ENCODE results near the gene BUD13. TPM values are rescaled to one million over a fixed set of nuclear protein-coding genes. Genes with fewer than 3 reads are reported as not detected.

BUD13 gene
- total and polyA plus RNA-seq, 2 of the 4 experiments (the other 2 are of a cell fraction) = 11.2 to 14.0 TPM

DNA sequence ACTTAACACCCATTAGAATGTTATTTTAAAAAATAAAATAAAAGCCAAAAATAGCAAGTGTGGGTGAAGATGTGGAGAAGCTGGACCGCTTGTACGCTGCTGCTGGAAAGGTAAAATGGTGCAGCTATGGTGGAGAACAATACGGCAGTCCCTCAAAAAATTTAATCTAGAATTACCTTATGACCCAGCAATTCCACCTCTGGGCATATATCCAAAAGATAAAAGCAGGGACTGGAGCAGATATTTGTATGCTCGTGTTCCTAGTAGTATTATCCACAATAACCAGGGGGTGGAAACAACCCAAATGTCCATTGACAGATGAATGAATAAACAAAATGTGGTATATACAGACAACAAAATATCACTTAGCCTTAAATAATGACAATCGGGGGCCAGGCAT lies 25.0 kb upstream of the BUD13 start:
- in situ Hi-C loops (cut with MboI; ENCODE audit: low sequenced_read_pairs) = no loop called here

More for the DNA sequence above, 25.0 kb upstream of the BUD13 start:
- CTCF ChIA-PET = interaction anchor here (0.7 kb wide), 1 partner anchor 33 kb away, joined by 6 read pairs; no protein-coding TSS in a partner anchor
- no peaks in the 10 kb centered on the region; the same call in 1 of the 2 replicates for H3K4me1 ChIP-seq (ENCODE audit: control insufficient read depth, insufficient read depth, low read length)
- H3K27ac ChIP-seq (ENCODE audit: insufficient read depth, low read length) = no peak overlapping the region
- H2AK9ac ChIP-seq (replicated peaks; ENCODE audit: low read depth, low read length, poor library complexity) = no peak overlapping the region
- H2AK5ac ChIP-seq (ENCODE audit: low read depth, low read length) = no peak overlapping the region
- H3K9ac ChIP-seq (ENCODE audit: low read depth, low read length) = no peak overlapping the region
- BruUV-seq (replicated peaks) = no TSS peak
- H3K18ac ChIP-seq (ENCODE audit: low read depth, low read length) = no peak overlapping the region
- POLR2A ChIA-PET (ENCODE audit: unreplicated experiment) = no interaction called here
- no peak overlapping the region for H3K4me3 ChIP-seq (ENCODE audit: insufficient read depth, low read depth, low read length)
- no peak overlapping the region for H3K4ac ChIP-seq (ENCODE audit: low read depth, low read length)
- no peaks in the 10 kb centered on the region for H4K20me1 ChIP-seq (ENCODE audit: insufficient read depth, low read length)
- no peak overlapping the region for H3K23ac ChIP-seq (ENCODE audit: low read depth, low read length)
- dilution Hi-C loops (cut with HindIII; ENCODE audit: low sequenced_read_pairs, unreplicated experiment) (no loop called here), intact Hi-C loops (cut with micrococcal nuclease) (no loop called here)
- no peak for TF ChIP-seq BHLHE40 (IDR thresholded peaks at IDR 0.05; ENCODE audit: low read depth, low read length)
- no peak for TF ChIP-seq MAZ (IDR thresholded peaks at IDR 0.05; ENCODE audit: borderline replicate concordance, low read depth, low read length)
- TF ChIP-seq, protein P1, sequence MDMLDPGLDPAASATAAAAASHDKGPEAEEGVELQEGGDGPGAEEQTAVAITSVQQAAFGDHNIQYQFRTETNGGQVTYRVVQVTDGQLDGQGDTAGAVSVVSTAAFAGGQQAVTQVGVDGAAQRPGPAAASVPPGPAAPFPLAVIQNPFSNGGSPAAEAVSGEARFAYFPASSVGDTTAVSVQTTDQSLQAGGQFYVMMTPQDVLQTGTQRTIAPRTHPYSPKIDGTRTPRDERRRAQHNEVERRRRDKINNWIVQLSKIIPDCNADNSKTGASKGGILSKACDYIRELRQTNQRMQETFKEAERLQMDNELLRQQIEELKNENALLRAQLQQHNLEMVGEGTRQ (IDR thresholded peaks at IDR 0.05; ENCODE audit: low read depth, low read length) = no peak
- no peak for TF ChIP-seq POLR2A (IDR thresholded peaks at IDR 0.05; ENCODE audit: low read depth, low read length)
- no peak for TF ChIP-seq RCOR1 (IDR thresholded peaks at IDR 0.05; ENCODE audit: insufficient replicate concordance, low read length)
- TF ChIP-seq, protein P2, sequence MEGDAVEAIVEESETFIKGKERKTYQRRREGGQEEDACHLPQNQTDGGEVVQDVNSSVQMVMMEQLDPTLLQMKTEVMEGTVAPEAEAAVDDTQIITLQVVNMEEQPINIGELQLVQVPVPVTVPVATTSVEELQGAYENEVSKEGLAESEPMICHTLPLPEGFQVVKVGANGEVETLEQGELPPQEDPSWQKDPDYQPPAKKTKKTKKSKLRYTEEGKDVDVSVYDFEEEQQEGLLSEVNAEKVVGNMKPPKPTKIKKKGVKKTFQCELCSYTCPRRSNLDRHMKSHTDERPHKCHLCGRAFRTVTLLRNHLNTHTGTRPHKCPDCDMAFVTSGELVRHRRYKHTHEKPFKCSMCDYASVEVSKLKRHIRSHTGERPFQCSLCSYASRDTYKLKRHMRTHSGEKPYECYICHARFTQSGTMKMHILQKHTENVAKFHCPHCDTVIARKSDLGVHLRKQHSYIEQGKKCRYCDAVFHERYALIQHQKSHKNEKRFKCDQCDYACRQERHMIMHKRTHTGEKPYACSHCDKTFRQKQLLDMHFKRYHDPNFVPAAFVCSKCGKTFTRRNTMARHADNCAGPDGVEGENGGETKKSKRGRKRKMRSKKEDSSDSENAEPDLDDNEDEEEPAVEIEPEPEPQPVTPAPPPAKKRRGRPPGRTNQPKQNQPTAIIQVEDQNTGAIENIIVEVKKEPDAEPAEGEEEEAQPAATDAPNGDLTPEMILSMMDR (conservative IDR thresholded peaks at IDR 0.05; ENCODE audit: low read depth, low read length) = no peak
- TF ChIP-seq, protein P3, sequence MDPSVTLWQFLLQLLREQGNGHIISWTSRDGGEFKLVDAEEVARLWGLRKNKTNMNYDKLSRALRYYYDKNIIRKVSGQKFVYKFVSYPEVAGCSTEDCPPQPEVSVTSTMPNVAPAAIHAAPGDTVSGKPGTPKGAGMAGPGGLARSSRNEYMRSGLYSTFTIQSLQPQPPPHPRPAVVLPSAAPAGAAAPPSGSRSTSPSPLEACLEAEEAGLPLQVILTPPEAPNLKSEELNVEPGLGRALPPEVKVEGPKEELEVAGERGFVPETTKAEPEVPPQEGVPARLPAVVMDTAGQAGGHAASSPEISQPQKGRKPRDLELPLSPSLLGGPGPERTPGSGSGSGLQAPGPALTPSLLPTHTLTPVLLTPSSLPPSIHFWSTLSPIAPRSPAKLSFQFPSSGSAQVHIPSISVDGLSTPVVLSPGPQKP (IDR thresholded peaks at IDR 0.05; ENCODE audit: borderline replicate concordance, low read depth, low read length) = no peak
- TF ChIP-seq RFX5 (IDR thresholded peaks at IDR 0.05; ENCODE audit: low read depth, low read length) = no peak
- no peak for TF ChIP-seq CEBPB (IDR thresholded peaks at IDR 0.05; ENCODE audit: low read depth, low read length)
- TF ChIP-seq FOS (IDR thresholded peaks at IDR 0.05; ENCODE audit: low read depth, low read length) = no peak
- TF ChIP-seq RAD21 (IDR thresholded peaks at IDR 0.05; ENCODE audit: low read length) = no peak
- no peak for TF ChIP-seq CHD1 (IDR thresholded peaks at IDR 0.05; ENCODE audit: low read depth, low read length)
- TF ChIP-seq MXI1 (IDR thresholded peaks at IDR 0.05; ENCODE audit: borderline replicate concordance, low read depth, low read length) = no peak
- H3K9me1 ChIP-seq (ENCODE audit: insufficient read depth, low read length) = peaks cover 3% of the 10 kb centered on the region; the same call in 1 of the 2 replicates
- no peak overlapping the region for H2AFZ ChIP-seq (replicated peaks; ENCODE audit: low read length, poor library complexity)
- H2BK20ac ChIP-seq (ENCODE audit: low read depth, low read length) = no peak overlapping the region
- no peak overlapping the region for H3K4me2 ChIP-seq (ENCODE audit: low read depth, low read length)
- no peak overlapping the region for H4K5ac ChIP-seq (ENCODE audit: low read depth, low read length)
- H2BK120ac ChIP-seq (ENCODE audit: low read depth, low read length) = no peak overlapping the region
- H4K91ac ChIP-seq (ENCODE audit: insufficient read depth, low read depth, low read length) = no peak overlapping the region
- no CpG with 5 or more reads among the region's 5 CpGs for WGBS, 2 experiments (ENCODE audit: extremely low coverage in 2 of 2, insufficient read length in 1 of 2)
- ATAC-seq (ENCODE audit: low read depth) (no peak), DNase-seq (no peak)
- no peaks in the 10 kb centered on the region for H3K9me3 ChIP-seq (ENCODE audit: control insufficient read depth, insufficient read depth, low read length)
- H2BK5ac ChIP-seq (ENCODE audit: low read depth, low read length, poor library complexity, severe bottlenecking) = no peak overlapping the region
- H3K27me3 ChIP-seq (ENCODE audit: control insufficient read depth, insufficient read depth, low read length) = peaks cover 5% of the 10 kb centered on the region
- H3K36me3 ChIP-seq (ENCODE audit: control insufficient read depth, insufficient read depth, low read length) = no peaks in the 10 kb centered on the region
- no peak overlapping the region for H4K8ac ChIP-seq (ENCODE audit: low read depth in 2 of 2, low read length in 2 of 2)
- no peak overlapping the region for H3K56ac ChIP-seq (ENCODE audit: extremely low read depth, insufficient read depth, low read length)
- no peak overlapping the region for H3K14ac ChIP-seq (replicated peaks; ENCODE audit: low read depth, low read length)
- no peaks in the 10 kb centered on the region for H3K79me1 ChIP-seq (ENCODE audit: low read depth in 1 of 2, low read length in 2 of 2)
- H2BK15ac ChIP-seq (ENCODE audit: low read depth, low read length) = no peak overlapping the region

Measured in IMR-90 (cell line).